ENCODE results near the gene MVD.

- no peak for TF ChIP-seq CTCF (IDR thresholded peaks at IDR 0.05)
- TF ChIP-seq POLR2A (IDR thresholded peaks at IDR 0.05) = no peak
Measured at GRCh38 chr16:88653596-88654362, 9.1 kb downstream of the MVD start.

All from esophagus squamous epithelium (tissue), 4 donors.